ENCODE data around the gene PRSS58. TPM values are rescaled to one million over a fixed set of nuclear protein-coding genes. Genes with fewer than 3 reads are reported as not detected.

Gene PRSS58
- total RNA-seq, 6 donors from 2014 or later = not detected

DNA sequence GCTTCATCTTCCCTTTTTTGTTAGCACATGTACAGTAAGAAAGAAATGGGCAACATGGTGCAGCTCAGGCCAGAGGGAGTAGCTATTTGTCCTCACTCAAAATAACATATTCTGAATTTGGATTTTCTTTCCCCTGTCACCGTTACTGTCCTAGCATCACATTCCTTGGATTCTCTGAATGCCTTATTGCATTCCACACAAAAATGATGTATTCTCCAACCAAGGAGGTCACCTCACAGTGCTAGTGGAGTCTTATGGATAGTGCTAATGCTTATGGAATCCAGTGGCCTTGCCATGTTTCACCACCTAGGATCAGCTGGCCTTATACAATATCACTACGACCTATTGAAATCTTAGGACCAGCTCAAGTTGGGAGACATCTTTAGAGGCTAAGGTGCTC, 7.2 kb downstream of the PRSS58 start:
- ATAC-seq (ENCODE audit: low FRiP score in 2 of 2) (no peak), DNase-seq (no peak)
- Histone ChIP-seq H3K27ac (no peak overlapping the region), H3K36me3 (no peaks in the 10 kb centered on the region), H3K9me3 (no peaks in the 10 kb centered on the region), H3K4me3 (no peak overlapping the region), H3K27me3 (no peaks in the 10 kb centered on the region), H3K4me1 (no peaks in the 10 kb centered on the region)
- WGBS, 2 donors = 55 to 74% methylated on average over 2 of the region's 2 CpGs
- TF ChIP-seq, protein P1, sequence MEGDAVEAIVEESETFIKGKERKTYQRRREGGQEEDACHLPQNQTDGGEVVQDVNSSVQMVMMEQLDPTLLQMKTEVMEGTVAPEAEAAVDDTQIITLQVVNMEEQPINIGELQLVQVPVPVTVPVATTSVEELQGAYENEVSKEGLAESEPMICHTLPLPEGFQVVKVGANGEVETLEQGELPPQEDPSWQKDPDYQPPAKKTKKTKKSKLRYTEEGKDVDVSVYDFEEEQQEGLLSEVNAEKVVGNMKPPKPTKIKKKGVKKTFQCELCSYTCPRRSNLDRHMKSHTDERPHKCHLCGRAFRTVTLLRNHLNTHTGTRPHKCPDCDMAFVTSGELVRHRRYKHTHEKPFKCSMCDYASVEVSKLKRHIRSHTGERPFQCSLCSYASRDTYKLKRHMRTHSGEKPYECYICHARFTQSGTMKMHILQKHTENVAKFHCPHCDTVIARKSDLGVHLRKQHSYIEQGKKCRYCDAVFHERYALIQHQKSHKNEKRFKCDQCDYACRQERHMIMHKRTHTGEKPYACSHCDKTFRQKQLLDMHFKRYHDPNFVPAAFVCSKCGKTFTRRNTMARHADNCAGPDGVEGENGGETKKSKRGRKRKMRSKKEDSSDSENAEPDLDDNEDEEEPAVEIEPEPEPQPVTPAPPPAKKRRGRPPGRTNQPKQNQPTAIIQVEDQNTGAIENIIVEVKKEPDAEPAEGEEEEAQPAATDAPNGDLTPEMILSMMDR (IDR thresholded peaks at IDR 0.05) = no peak
- TF ChIP-seq POLR2AphosphoS5 (IDR thresholded peaks at IDR 0.05) = no peak
- TF ChIP-seq POLR2A (IDR thresholded peaks at IDR 0.05) = no peak
- TF ChIP-seq EP300 (IDR thresholded peaks at IDR 0.05) = no peak

DNA sequence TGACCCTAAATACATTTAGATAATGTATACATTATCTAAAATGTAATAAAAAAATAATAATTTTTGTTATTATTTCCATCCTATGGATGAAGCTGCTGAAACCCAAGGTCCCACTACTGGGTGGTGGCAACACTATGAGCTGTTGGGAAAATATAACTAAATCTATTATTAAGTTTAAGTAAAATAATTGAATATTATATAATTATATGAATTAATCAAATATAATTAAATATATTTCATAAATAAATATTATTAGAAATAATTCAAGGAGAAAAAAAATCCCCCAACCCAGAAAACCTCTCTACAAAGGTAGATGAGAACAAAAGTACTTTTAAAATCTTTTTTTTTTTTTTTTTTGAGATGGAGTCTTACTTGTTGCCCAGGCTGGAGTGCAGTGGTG, 7.9 kb downstream of the PRSS58 start:
- no peaks in the 10 kb centered on the region for H3K9me3 ChIP-seq
- H3K4me3 ChIP-seq = no peak overlapping the region
- H3K27me3 ChIP-seq = no peaks in the 10 kb centered on the region
- TF ChIP-seq, protein P1 (IDR thresholded peaks at IDR 0.05) = no peak
- no peak for TF ChIP-seq POLR2AphosphoS5 (IDR thresholded peaks at IDR 0.05)
- TF ChIP-seq POLR2A (IDR thresholded peaks at IDR 0.05) = no peak
- H3K27ac ChIP-seq = no peak overlapping the region
- H3K4me1 ChIP-seq = no peaks in the 10 kb centered on the region
- DNase-seq (no peak), ATAC-seq (ENCODE audit: low FRiP score in 2 of 2) (no peak)
- H3K36me3 ChIP-seq = no peaks in the 10 kb centered on the region

DNA sequence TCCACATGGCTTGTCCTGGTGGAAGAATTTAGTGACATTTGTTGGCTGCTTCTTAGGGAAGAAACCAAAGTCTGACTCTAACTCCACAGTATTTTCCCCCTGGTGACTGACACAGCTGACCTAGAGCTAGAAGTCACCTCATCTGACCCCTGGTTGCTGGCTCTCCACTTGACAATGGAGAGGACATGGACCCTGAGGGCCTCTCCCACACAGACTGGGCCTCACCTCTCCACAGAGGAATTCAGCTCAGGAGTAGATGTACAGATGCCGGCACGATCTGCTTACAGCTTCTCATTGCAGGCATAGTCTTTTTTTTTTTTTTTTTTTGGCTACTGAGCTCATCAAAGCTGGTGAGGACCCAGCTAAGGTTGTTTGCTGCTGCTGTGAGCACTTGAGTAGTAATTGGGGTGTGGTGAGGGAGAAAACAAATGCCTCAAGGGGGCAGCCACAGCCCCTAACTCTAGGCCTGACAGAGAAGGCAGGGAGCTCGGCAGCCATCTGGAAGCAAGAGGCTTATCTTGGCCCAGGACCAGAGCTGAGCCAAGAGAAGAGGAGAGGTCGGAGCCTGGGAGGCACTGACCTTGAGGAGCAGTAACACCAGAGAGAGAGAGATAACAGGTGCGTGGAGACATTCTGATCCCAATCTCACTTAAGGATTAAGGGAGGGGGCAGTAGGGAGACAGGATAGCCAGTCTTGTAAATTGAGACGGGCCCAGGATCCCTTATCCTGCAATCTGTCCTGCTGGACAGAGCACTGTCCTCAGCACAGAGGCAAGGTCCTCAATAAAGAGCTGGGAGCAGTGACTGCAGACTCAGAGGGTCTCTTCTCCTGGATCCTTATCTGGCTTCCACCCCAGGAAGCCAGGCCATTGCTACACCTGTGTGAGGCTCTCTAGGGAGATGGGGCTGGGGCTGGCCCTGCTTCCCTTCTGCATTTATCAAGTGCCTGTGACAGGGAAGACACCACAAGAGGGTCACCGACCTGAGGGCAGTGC, 9.4 kb downstream of the PRSS58 start:
- ATAC-seq (ENCODE audit: low FRiP score in 2 of 2) = peak in 1 of 2 donors; percentile 41
- no peaks in the 10 kb centered on the region for H3K36me3 ChIP-seq
- H3K27ac ChIP-seq = no peak overlapping the region
- 50 to 59% methylated on average over 7 of the region's 7 CpGs for WGBS, 2 donors
- TF ChIP-seq, protein P1 (IDR thresholded peaks at IDR 0.05) = no peak
- TF ChIP-seq POLR2A (IDR thresholded peaks at IDR 0.05) = no peak
- no peak for TF ChIP-seq EP300 (IDR thresholded peaks at IDR 0.05)
- no peak for TF ChIP-seq POLR2AphosphoS5 (IDR thresholded peaks at IDR 0.05)
- DNase-seq = no peak
- H3K9me3 ChIP-seq = no peaks in the 10 kb centered on the region
- no peaks in the 10 kb centered on the region for H3K27me3 ChIP-seq
- no peaks in the 10 kb centered on the region for H3K4me1 ChIP-seq
- H3K4me3 ChIP-seq = no peak overlapping the region

DNA sequence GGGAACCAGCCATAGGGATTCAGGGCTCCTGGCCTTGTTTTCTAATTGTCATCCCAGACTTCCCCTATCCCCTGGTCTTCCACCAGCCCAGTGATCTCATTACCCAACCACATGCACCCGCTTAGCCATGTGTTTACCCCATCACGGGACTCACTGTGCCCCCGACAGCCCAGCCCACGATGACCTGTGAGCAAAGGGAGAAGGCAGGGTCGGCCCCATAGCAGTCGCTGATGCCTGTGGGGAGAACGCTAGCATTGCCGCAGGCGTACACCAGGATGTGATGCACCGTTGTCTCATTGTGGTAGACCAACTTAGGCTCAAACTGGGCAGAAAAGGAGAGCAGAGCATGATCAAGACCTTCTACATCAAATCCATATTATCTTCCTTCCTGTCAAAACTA, 14.0 kb downstream of the PRSS58 start:
- H3K36me3 ChIP-seq = no peaks in the 10 kb centered on the region
- H3K4me1 ChIP-seq = no peaks in the 10 kb centered on the region
- DNase-seq (peak in 1 of 2 donors; percentile 20), ATAC-seq (ENCODE audit: low FRiP score in 2 of 2) (no peak)
- H3K27me3 ChIP-seq = no peaks in the 10 kb centered on the region
- TF ChIP-seq, protein P1 (IDR thresholded peaks at IDR 0.05) = no peak
- TF ChIP-seq POLR2AphosphoS5 (IDR thresholded peaks at IDR 0.05) = no peak
- no peak for TF ChIP-seq EP300 (IDR thresholded peaks at IDR 0.05)
- no peak for TF ChIP-seq POLR2A (IDR thresholded peaks at IDR 0.05)
- 81 to 92% methylated on average over 10 of the region's 10 CpGs for WGBS, 2 donors
- no peak overlapping the region for H3K27ac ChIP-seq
- H3K9me3 ChIP-seq = no peaks in the 10 kb centered on the region
- H3K4me3 ChIP-seq = no peak overlapping the region
